ENCODE data around the gene TTC34.

GRCh38 chr1:2805801-2806430 is 4.4 kb upstream of the TTC34 start:
- TF ChIP-seq, protein P1, sequence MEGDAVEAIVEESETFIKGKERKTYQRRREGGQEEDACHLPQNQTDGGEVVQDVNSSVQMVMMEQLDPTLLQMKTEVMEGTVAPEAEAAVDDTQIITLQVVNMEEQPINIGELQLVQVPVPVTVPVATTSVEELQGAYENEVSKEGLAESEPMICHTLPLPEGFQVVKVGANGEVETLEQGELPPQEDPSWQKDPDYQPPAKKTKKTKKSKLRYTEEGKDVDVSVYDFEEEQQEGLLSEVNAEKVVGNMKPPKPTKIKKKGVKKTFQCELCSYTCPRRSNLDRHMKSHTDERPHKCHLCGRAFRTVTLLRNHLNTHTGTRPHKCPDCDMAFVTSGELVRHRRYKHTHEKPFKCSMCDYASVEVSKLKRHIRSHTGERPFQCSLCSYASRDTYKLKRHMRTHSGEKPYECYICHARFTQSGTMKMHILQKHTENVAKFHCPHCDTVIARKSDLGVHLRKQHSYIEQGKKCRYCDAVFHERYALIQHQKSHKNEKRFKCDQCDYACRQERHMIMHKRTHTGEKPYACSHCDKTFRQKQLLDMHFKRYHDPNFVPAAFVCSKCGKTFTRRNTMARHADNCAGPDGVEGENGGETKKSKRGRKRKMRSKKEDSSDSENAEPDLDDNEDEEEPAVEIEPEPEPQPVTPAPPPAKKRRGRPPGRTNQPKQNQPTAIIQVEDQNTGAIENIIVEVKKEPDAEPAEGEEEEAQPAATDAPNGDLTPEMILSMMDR (IDR thresholded peaks at IDR 0.05): no peak
- TF ChIP-seq POLR2A (IDR thresholded peaks at IDR 0.05): no peak
